ENCODE data around the gene ZNRF1. TPM values are rescaled to one million over a fixed set of nuclear protein-coding genes. Genes with fewer than 3 reads are reported as not detected.
A peak's percentile ranks its signal among the peaks of the same experiment; 100 is the strongest.

Gene ZNRF1
- total and polyA plus RNA-seq, 2 of the 13 experiments (the other 11 are each of a cell fraction or from before 2014, with no cell fraction given) = 43.9 to 58.7 TPM

DNA sequence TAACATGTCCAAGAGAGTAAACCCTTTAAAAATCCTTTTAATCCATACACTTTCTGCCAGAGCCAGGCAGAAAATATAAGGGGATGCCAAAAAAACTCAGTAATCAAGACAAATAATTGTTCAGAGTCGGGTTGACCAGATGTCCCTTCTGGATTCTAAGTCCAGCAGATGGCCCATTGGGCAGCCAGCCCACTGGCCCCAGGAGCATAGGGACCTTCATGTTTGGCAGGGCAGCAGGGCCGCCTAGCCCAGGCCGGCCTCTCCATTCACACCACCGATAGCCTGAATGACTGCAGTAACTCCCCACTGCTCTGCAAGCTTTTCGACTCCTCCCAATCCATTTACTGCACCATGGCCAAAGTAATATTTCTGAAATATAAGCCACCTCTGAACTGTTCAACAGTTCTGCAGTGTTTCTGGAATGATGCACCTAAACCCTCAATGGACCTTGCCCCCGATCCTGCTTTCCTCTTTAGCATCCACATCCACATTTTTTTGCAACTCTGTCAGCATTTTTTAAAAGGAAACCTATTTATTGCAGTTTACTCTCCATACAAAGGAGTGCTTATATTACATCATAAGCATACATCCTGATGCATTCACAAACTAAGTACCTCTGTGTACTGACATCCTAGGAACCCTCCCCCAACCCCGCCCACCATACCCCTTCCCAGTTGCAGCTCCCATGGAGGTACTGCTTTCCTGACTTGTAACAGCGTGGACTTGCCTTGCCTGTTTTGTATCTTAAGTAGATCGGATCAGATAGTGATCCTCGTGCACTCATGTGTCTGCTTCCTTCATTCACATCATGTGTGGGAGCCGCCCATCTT is 71.4 kb downstream of the ZNRF1 start (continued):
- TF ChIP-seq, protein P1, sequence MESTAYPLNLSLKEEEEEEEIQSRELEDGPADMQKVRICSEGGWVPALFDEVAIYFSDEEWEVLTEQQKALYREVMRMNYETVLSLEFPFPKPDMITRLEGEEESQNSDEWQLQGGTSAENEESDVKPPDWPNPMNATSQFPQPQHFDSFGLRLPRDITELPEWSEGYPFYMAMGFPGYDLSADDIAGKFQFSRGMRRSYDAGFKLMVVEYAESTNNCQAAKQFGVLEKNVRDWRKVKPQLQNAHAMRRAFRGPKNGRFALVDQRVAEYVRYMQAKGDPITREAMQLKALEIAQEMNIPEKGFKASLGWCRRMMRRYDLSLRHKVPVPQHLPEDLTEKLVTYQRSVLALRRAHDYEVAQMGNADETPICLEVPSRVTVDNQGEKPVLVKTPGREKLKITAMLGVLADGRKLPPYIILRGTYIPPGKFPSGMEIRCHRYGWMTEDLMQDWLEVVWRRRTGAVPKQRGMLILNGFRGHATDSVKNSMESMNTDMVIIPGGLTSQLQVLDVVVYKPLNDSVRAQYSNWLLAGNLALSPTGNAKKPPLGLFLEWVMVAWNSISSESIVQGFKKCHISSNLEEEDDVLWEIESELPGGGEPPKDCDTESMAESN (CRISPR knock-in tag; conservative IDR thresholded peaks at IDR 0.05) = no peak
- TF ChIP-seq ERF (CRISPR knock-in tag; IDR thresholded peaks at IDR 0.05) (peak; percentile 76; the same call in 1 of the 2 replicates), PTBP1 (IDR thresholded peaks at IDR 0.05; ENCODE audit: low read depth, low read length, poor library complexity, severe bottlenecking) (no peak), KLF6 (CRISPR knock-in tag; IDR thresholded peaks at IDR 0.05) (no peak; the same call in 1 of the 2 replicates), ZMYM3 (CRISPR knock-in tag; IDR thresholded peaks at IDR 0.05) (no peak; the same call in 1 of the 2 replicates), ZNF737 (CRISPR knock-in tag; IDR thresholded peaks at IDR 0.05; ENCODE audit: borderline replicate concordance) (no peak), SOX5 (CRISPR knock-in tag; IDR thresholded peaks at IDR 0.05; ENCODE audit: borderline replicate concordance) (peak; percentile 88; the same call in 1 of the 2 replicates), MYNN (CRISPR knock-in tag; IDR thresholded peaks at IDR 0.05; ENCODE audit: low read depth) (no peak; the same call in 1 of the 2 replicates), ZNF350 (CRISPR knock-in tag; IDR thresholded peaks at IDR 0.05; ENCODE audit: borderline replicate concordance, low read depth) (no peak; the same call in 1 of the 2 replicates), ZNF230 (CRISPR knock-in tag; IDR thresholded peaks at IDR 0.05) (no peak), FOSL1 (CRISPR knock-in tag; IDR thresholded peaks at IDR 0.05; ENCODE audit: borderline replicate concordance) (no peak), KLF12 (CRISPR knock-in tag; IDR thresholded peaks at IDR 0.05; ENCODE audit: borderline replicate concordance) (no peak), ZNF224 (CRISPR knock-in tag; IDR thresholded peaks at IDR 0.05) (no peak), DNMT1 (CRISPR knock-in tag; IDR thresholded peaks at IDR 0.05) (no peak), U2AF1 (optimal IDR thresholded peaks at IDR 0.05; ENCODE audit: low read depth, low read length) (no peak), RFX3 (CRISPR knock-in tag; IDR thresholded peaks at IDR 0.05) (no peak), ZNF720 (CRISPR knock-in tag; IDR thresholded peaks at IDR 0.05) (no peak), POGZ (CRISPR knock-in tag; IDR thresholded peaks at IDR 0.05) (no peak; the same call in 1 of the 2 replicates), ZNF3 (CRISPR knock-in tag; IDR thresholded peaks at IDR 0.05) (no peak)
- TF ChIP-seq, protein P2, sequence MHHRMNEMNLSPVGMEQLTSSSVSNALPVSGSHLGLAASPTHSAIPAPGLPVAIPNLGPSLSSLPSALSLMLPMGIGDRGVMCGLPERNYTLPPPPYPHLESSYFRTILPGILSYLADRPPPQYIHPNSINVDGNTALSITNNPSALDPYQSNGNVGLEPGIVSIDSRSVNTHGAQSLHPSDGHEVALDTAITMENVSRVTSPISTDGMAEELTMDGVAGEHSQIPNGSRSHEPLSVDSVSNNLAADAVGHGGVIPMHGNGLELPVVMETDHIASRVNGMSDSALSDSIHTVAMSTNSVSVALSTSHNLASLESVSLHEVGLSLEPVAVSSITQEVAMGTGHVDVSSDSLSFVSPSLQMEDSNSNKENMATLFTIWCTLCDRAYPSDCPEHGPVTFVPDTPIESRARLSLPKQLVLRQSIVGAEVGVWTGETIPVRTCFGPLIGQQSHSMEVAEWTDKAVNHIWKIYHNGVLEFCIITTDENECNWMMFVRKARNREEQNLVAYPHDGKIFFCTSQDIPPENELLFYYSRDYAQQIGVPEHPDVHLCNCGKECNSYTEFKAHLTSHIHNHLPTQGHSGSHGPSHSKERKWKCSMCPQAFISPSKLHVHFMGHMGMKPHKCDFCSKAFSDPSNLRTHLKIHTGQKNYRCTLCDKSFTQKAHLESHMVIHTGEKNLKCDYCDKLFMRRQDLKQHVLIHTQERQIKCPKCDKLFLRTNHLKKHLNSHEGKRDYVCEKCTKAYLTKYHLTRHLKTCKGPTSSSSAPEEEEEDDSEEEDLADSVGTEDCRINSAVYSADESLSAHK (CRISPR knock-in tag; IDR thresholded peaks at IDR 0.05; ENCODE audit: borderline replicate concordance) = no peak
- TF ChIP-seq, protein P3, sequence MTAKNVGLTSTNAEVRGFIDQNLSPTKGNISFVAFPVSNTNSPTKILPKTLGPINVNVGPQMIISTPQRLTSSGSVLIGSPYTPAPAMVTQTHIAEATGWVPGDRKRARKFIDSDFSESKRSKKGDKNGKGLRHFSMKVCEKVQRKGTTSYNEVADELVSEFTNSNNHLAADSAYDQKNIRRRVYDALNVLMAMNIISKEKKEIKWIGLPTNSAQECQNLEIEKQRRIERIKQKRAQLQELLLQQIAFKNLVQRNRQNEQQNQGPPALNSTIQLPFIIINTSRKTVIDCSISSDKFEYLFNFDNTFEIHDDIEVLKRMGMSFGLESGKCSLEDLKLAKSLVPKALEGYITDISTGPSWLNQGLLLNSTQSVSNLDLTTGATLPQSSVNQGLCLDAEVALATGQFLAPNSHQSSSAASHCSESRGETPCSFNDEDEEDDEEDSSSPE (CRISPR knock-in tag; IDR thresholded peaks at IDR 0.05) = no peak
- TF ChIP-seq, protein P4, sequence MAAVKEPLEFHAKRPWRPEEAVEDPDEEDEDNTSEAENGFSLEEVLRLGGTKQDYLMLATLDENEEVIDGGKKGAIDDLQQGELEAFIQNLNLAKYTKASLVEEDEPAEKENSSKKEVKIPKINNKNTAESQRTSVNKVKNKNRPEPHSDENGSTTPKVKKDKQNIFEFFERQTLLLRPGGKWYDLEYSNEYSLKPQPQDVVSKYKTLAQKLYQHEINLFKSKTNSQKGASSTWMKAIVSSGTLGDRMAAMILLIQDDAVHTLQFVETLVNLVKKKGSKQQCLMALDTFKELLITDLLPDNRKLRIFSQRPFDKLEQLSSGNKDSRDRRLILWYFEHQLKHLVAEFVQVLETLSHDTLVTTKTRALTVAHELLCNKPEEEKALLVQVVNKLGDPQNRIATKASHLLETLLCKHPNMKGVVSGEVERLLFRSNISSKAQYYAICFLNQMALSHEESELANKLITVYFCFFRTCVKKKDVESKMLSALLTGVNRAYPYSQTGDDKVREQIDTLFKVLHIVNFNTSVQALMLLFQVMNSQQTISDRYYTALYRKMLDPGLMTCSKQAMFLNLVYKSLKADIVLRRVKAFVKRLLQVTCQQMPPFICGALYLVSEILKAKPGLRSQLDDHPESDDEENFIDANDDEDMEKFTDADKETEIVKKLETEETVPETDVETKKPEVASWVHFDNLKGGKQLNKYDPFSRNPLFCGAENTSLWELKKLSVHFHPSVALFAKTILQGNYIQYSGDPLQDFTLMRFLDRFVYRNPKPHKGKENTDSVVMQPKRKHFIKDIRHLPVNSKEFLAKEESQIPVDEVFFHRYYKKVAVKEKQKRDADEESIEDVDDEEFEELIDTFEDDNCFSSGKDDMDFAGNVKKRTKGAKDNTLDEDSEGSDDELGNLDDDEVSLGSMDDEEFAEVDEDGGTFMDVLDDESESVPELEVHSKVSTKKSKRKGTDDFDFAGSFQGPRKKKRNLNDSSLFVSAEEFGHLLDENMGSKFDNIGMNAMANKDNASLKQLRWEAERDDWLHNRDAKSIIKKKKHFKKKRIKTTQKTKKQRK (IDR thresholded peaks at IDR 0.05; ENCODE audit: low read length) = no peak

All from HepG2 (cell line).